NCI-H510A treated with DMSO at 0.1 percent for 48 hours (cell line): ENCODE data around the gene ASRGL1.
"Not testable (repeated sequence)": the region's sequence is repeated elsewhere in the genome, so short reads cannot be mapped to it uniquely, and the experiment has no call there.

ENCODE experiments used
- DNase-seq: peaks from one replicate; lab custom pipeline; 2025; lab: John Stamatoyannopoulos, UW

ASRGL1 gene

DNA sequence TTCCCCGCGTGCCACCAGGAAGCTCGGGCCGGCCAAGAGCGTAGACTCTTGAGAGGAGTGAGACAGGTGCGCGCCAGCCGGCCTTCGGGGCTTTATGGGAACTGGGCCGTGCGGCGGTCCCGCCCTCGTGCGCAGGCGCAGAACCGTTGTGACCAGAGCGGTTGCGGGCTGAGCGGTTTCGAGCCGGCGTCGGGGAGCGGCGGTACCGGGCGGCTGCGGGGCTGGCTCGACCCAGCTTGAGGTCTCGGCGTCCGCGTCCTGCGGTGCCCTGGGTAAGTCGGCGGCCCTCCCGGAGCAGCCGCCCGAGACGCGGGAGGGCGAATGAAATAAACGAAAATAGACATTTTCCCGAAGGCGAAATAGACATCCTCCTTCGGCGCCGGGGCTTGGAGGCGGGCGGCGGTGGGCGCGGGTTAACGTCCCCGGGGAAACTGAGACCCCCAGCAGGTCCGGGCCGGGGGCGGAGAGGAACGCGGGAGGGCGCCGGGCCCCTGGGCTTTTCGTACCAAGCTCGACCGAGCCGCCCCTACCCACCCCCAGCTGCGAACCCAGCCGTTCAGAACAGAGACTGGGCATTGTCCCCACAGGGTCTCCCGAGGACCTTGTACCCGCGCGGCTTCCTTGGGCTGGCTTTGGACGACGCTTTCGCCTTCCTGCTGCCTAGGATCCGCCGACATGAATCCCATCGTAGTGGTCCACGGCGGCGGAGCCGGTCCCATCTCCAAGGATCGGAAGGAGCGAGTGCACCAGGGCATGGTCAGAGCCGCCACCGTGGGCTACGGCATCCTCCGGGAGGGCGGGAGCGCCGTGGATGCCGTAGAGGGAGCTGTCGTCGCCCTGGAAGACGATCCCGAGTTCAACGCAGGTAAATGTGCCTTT is at the start of gene ASRGL1:
TSS of gene ASRGL1 (plus strand) at position 146 of the 879 bp plus-strand sequence. CDS start at position 676, 530 bp downstream.
- peak; percentile 84 for DNase-seq

DNA sequence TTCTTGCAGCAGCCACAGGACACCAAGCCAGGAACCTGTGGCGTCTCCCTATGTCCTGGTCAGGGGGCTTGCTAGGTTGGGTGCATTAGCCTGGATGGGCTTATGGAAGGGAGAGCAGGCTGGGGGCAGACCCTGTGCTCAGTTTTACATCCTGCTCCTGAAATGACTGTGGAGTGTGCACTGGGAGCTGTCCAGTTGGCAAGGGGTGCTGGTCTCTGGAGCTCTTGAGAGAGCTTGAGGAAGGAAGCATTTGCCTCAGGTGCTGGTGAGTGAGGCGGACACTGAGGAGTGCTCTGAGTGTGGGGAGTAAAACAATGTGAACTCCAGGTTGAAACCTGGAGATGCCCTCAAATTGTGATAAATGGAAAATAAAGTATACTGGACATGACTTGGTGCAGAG is 41.7 kb upstream of the ASRGL1 start:
- no peak for DNase-seq

DNA sequence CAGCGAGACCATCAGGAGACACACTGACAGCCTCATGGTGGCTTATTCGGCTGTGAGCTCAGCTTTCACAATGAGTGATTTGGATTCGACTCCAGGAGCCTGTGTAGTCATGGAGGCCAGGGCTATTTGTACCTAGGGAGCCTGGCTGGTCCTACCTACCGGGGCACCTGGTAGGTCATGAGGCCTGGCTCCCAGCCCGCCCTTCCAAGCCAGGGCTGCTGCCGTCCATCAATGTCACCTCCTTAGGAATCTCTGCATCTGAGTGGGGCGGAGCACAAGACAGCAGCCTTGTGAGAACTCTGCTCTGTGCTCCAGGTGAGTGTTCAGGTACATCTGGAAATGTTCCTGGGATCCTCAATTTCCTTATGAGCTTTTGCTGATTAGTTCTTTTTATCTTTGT is 38.3 kb upstream of the ASRGL1 start, which contains the start of gene SCGB1D4:
TSS of gene SCGB1D4 (minus strand) at position 101 of the 400 bp plus-strand sequence. CDS start at position 36, 65 bp downstream.
- no peak for DNase-seq

DNA sequence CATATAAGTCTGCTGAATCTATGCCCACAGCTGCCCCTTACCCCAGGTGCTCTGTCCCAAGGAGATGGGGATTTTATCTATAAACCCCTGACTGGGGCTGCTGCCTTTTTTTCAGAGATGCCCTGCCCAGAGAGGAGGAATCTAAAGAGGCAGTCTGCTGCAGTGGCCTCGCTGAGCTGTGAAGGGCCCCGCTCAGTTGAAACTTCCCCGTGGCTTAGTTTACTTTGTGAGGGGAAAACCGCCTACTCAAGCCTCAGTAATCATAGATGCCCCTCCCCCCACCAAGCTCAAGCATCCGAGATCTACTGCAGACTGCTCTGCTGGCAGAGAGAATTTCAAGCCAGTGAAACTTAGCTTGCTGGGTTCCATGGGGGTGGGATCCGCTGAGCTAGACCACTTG is 31.0 kb upstream of the ASRGL1 start:
- no peak for DNase-seq

DNA sequence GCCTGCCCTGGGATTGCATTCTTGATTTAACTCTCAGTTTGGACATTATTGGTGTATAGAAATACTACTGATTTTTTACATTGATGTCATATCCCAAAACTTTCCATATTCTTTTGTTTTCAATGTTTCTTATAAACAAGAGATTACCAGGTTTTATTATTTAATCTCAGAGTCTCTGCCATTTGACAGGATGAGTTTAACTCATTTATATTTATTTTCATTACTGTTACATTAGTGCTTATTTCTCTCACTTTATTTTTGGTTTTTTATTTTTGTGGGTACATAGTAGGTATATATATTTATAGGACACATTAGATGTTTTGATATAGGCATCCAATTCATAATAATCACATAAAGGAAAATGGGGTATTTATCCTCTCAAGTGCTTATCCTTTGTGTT is 29.3 kb upstream of the ASRGL1 start:
- DNase-seq, result no peak

DNA sequence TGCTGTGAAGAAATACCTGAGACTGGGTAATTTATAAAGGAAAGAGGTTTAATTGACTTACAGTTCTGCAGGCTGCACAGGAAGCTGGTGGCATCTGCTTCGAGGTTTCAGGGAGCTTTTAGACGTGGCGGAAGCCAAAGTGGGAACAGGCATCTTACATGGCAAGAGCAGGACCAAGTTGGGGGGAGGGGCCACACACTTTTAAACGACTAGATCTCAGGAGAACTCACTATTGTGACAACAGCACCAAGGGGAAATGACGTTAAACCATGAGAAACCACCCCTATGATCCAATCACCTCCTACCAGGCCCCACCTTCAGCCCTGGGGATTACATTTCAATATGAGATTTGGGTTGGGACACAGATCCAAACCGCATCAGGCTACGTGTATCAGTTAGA is 27.3 kb upstream of the ASRGL1 start:
- no peak for DNase-seq

DNA sequence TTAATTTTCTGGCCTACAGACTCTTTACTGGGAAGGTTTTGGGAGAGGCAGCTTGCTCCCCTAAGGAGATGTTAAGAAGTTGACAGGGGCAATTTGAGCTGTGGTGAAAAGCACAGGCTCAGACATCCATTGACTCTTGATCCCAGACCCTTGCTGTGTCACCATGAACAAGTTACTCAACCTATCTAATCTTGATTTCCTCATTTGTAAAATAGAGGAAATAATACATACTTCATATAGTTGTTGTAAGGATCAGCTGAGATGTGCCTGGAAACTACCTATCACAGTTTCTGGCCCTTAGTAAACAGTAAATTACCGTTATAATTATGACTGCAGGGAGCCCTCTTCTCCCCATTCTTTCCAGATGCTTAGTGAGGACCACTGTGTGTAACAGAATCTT is 21.8 kb upstream of the ASRGL1 start:
- no peak for DNase-seq

DNA sequence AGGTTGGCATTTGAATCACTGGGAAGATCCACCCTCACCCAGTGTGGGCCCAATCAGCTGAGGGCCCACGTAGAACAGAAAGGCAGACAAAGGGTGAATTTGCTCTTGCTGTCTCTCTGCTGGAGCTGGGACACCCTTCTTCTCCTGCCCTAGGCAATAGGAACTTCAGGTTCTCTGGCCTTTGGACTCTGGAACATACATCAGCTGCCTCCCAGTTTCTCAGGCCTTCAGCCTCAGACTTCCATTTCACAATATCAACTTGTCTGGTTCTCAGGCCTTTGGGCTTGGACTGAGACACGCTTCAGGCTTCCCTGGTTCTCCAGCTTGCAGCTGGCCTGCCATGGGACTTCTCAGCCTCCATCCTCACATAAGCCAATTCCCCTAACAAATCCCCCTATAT is 14.7 kb upstream of the ASRGL1 start:
- no peak for DNase-seq

DNA sequence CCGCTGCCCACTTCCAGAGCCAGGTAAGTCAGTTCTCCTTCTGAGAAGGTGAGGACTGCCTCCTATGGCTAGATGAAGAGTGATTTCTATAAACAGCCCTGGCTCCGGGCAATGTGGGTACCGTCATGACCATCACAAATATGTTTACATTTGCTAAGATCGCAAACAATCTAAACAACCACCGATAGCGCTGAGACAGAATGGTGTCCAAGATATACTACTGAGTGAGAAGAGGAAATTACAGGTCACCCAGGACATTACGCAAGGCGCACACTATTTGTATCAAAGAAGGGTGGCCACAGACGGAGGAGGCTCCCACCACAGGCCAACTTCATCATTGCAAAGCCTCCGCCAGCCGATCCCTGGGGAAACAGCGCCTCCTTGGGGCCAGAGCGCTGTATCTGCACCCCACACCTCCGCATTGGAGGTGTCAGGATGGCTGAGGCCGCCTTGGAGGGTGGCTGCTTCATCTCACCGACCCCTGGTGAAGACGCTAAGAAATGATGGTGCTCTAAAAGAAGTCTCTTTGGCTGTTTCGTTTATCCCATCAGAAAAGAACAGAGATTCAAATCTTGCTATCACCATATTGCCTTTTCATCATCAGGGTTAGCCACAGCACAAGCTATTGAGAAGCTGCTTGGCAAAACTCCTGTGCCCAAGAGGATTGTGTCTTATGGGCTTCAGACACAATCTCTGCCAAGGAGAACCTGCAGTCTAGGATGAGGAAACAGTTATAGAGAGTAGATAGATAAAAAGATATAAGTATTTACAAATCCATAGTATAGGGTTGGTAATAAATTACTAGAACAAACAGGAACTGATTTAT is 12.3 kb upstream of the ASRGL1 start:
- DNase-seq, result no peak

DNA sequence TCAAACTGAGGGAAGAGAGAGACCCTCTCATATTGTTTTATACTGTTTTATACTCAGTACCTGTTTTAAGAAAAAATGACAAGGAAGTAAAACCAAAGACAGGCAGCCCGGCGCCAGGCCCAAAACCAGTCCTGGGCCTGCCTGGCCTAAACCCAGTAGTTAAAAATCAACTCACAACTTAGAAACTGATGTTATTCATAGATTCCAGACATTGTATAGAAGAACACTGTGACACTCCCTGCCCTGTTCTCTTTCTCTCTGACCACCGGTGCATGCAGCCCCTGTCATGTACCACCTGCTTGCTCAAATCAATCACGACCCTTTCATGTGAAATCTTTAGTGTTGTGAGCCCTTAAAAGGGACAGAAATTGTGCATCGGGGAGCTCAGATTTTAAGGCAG is 11.5 kb upstream of the ASRGL1 start:
- DNase-seq, result not testable (repeated sequence)

DNA sequence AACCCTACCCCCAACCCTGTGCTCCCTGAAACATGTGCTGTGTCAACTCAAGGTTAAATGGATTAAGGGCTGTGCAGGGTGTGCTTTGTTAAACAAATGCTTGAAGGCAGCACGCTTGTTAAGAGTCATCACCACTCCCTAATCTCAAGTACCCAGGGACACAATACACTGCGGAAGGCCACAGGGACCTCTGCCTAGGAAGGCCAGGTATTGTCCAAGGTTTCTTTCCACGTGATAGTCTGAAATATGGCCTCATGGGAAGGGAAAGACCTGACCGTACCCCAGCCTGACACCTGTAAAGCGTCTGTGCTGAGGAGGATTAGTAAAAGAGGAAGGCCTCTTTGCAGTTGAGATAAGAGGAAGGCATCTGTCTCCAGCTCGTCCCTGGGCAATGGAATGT is 10.5 kb upstream of the ASRGL1 start:
- DNase-seq, result not testable (repeated sequence)

DNA sequence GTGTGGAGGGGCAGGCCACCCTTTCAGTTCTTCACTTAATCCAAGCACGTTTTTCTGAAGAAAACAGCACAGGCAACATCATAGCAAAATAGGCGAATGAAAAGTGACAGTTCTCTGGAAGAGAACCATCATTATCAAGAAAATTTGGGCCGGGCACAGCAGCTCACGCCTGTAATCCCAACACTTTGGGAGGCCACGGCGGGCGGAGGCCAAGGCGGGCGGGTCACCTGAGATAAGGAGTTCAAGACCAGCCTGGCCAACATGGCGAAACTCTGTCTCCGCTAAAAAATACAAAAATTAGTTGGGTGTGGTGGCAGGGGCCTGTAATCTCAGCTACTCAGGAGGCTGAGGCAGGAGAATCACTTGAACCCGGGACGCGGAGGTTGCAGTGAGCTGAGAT is 9.7 kb upstream of the ASRGL1 start:
- not testable (repeated sequence) for DNase-seq

DNA sequence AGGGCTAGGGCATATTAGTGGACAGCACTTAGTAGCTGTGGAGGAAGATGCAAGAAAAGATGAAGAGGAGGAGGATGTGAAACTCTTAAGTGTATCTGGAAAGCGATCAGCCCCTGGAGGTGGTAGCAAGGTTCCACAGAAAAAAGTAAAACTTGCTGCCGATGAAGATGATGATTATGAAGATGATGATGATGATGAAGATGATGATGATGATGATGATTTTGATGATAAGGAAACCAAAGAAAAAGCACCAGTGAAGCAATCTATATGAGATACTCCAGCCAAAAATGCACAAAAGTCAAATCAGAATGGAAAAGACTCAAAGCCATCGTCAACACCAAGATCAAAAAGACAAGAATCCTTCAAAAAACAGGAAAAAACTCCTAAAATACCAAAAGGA is 6.0 kb upstream of the ASRGL1 start:
- DNase-seq, result not testable (repeated sequence)

DNA sequence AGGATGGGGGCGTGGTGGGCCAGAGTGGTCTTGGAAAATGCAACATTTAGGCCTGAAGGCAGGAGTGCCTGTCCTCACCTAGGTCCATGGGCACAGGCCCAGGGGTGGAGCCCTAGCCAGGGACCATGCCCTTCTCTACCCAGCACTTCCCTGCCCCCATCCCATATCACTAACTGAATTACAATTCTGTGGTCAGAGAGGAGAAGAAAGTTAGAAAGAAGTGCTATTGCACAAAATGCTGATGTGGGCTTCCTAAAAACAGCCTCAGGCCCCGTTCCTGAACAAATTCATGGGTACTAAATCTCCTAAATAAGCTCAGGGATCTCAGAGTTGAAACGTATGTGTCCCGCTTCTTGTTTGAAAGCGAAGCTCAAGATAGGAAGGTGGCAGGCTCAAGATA is 3.5 kb upstream of the ASRGL1 start:
- no peak for DNase-seq

DNA sequence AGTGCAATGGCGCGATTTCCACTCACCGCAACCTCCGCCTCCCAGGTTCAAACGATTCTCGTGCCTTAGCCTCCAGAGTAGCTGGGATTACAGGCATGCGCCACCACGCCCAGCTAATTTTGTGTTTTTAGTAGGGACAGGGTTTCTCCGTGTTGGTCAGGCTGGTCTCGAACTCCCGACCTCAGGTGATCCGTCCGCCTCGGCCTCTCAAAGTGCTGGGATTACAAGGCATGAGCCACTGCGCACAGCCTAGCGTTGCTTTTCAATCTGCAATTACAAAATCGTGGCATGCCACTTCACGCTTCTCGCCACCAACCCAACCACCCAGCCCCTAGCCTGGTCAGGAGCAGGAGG is 322 bp upstream of the ASRGL1 start:
- not testable (repeated sequence) for DNase-seq

DNA sequence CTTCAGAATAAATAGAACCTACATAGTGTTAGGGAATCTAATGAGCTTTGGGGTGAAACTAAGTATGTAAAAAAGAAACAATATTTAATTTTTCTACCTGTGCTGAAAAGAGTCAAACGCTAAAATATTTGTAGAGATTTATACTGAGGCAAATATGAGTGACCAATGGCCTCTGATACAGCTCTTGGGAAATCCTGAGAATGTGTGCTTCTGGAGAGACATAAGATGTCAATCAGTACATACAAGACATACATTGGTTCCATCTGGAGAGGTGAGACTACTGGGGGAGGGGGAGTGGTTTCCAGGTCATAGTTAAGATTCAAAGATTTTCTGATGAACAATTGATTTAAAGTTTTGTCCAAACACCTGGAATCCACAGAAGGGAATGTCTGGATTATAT is 970 bp downstream of the ASRGL1 start:
- peak; percentile 20 for DNase-seq

DNA sequence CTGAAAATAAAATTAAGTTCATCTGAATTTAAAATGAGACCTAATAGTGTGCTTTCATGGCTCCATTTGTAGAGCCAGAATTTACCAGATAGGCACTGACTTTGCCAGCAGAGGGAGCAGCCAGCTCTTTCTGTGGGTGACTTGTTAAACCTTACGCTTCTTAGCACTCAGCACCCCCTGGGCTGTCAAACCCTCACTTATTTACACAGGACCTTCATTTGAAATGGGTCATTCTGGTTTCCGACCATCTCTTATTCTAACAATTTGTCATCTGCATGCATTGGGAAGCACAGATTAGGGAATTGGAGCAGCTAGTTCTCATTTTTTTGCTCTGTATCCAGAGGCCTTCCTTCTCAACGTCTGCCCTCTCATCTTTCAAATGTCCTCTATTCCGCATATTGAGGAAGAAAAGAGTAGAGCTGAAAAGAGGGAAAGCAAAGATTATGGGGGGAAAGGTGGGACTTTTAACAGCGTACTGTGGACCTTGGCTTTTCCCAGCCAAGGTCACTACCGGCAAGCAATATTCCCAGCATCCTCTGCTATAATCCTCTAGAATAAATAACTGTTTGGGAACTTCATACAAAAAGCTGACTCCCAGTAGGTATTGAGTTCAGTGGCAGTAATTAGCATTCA is 3.1 kb downstream of the ASRGL1 start:
- DNase-seq, result peak; percentile 17

DNA sequence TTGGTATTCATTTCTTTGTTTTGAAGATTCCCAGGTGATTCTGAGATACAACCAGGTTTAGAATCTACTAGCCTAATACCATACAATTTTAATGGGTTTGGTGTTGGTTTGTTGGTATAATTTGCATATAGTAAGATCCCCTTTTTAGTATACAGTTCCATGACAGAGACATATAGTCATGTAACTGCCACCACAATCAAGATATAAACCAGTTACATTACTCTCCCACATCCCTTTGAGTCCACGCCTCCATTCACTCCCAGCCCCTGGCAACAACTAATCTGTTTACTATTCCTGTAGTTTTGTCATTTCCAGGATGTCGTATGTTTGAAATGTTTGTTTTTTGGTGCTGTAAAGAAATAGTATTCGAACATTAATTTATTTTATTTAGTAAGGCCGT is 4.3 kb downstream of the ASRGL1 start:
- DNase-seq, result no peak

DNA sequence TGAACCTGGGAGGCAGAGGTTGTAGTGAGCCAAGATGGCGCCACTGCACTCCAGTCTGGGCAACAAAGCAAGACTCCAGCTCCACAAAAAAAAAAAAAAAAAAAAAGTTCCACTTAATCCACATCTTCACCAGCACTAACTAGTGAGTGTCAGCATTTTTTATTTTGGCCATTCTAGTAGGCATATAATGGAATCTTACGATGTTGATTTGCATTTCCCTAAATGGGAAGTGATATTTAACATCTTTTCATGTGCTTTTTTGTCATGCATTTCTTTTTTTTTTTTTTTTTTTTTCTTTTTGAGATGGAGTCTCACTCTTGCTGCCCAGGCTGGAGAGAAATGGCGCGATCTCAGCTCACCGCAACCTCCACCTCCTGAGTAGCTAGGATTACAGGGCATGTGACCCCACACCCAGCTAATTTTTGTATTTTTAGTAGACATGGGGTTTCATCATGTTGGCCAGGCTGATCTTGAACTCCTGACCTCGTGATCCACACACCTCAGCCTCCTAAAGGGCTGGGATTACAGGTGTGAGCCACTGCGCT is 6.5 kb downstream of the ASRGL1 start:
- not testable (repeated sequence) for DNase-seq

DNA sequence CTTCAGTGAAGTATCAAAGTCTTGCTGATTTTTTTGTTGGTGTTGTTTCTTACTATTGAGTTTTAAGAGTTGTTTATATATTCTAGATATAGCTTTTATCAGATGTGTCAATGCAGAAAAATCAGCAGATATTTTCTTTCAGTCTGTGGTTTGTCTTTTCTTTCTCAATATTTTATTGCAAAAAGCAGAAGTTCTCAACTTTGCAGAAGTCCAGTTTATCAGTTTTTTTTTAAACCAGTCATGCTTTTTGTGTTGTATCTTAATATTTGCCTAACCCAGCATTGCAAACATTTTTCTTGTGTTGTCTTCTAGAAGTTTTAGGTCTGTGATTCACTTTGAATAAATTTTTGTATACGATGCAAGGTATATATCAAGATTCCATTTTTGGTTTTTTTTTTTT is 7.0 kb downstream of the ASRGL1 start:
- DNase-seq, result no peak

DNA sequence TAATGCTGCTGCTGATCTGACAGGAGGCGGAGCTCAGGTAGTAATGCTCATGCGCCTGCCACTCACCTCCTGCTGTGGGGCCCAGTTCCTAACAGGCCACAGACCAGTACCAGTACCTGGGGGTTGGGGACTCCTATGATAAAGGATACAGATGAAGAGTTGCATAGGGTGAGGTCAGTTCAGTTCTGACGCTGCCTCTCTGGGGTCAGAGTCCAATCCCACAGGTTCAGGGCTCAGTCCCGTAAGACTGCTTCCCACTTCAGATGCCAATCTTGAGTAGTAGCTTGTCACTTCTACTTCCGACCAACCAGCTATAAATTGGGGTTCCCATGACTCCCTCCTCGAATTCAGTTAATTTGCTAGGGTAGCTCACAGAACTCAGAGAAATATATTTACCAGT is 8.6 kb downstream of the ASRGL1 start:
- no peak for DNase-seq
